K562 (cell line): ENCODE measurements around the gene VWDE. TPM values are rescaled to one million over a fixed set of nuclear protein-coding genes. Genes with fewer than 3 reads are reported as not detected.
"Not testable (repeated sequence)": the region's sequence is repeated elsewhere in the genome, so short reads cannot be mapped to it uniquely, and the experiment has no call there.

ENCODE experiments used
- ATAC-seq: fragments of 200-7000 bp; cut with Tn5 transposase; 3 replicates; pipeline ENCODE4 v1.9.1; 2020; ENCODE audit warnings: moderate library complexity
- BruUV-seq: library from RNA; stranded (reverse); fragments of 400-500 nt; replicated peaks from 2 replicates; lab custom pipeline; 2021; lab: Mats Ljungman, UMichigan
- CTCF ChIA-PET: fragments of 300-600 bp; formaldehyde crosslinking; extraction: SDS; loops from one replicate; lab custom pipeline; 2021; ENCODE audit warnings: low intra/inter-chr PET ratio; lab: Yijun Ruan, JAX
- POLR2A ChIA-PET: fragments of 300-600, 350-650 bp; sonication (Branson Sonifier 250); formaldehyde crosslinking; extraction: SDS; loops from one replicate; lab custom pipeline; 2021; ENCODE audit warnings: antibody characterized with exemption, inconsistent platforms; lab: Yijun Ruan, JAX
- DNase-seq, 4 experiments: peaks; one replicate each; pipeline versions ENCODE4 v3.0.0 to v3.0.0-alpha.2; 2011 to 2018; ENCODE audit warnings: low spot score in 3 of 4, mixed read lengths in 3 of 4; ENCODE audit errors: extremely low read depth in 1 of 4
- FAIRE-seq: peaks from 2 replicates; lab custom pipeline; 2011; peaks lifted over from hg19 to GRCh38; lab: Jason Lieb, UNC
- H2AFZ ChIP-seq: 2 replicates; pipeline ENCODE4 v1.6.0; 2011; ENCODE audit warnings: low read depth, low read length, control low read depth, inconsistent platforms
- H3K27ac ChIP-seq: fragments of 200-600 bp; 3 replicates; pipeline ENCODE4 v1.8.0; 2011; ENCODE audit warnings: low read depth, mild to moderate bottlenecking, control low read depth, inconsistent platforms, low read length, moderate library complexity, mixed read lengths; ENCODE audit errors: extremely low read depth
- H3K27me3 ChIP-seq, 2 experiments: fragments of 300-600 bp in 1 of 2; 2 replicates in 1 of 2; 3 replicates in 1 of 2; pipeline versions ENCODE4 v1.6.0 to v1.8.0; 2011; ENCODE audit warnings: inconsistent platforms in 2 of 2, low read length in 2 of 2, mild to moderate bottlenecking in 1 of 2, mixed read lengths in 1 of 2, moderate library complexity in 1 of 2; ENCODE audit not compliant: control insufficient read depth in 2 of 2, insufficient read depth in 2 of 2
- H3K36me3 ChIP-seq: fragments of 300-600 bp; 3 replicates; pipeline ENCODE4 v1.8.0; 2011; ENCODE audit warnings: mild to moderate bottlenecking, low read length, inconsistent platforms; ENCODE audit not compliant: control insufficient read depth, insufficient read depth
- H3K4me1 ChIP-seq, 2 experiments: fragments of 200-600 bp in 1 of 2; replicated peaks in 1 of 2; 2 replicates in 1 of 2; 3 replicates in 1 of 2; pipeline versions ENCODE4 v1.5.1 to v1.8.0; 2011; ENCODE audit warnings: inconsistent platforms in 2 of 2, low read length in 2 of 2, mild to moderate bottlenecking in 1 of 2, mixed read lengths in 1 of 2, moderate library complexity in 1 of 2; ENCODE audit not compliant: control insufficient read depth in 2 of 2, insufficient read depth in 2 of 2
- H3K4me2 ChIP-seq: 2 replicates; pipeline ENCODE4 v1.6.1; 2011; ENCODE audit warnings: low read length, control low read depth, inconsistent platforms, mixed read lengths; ENCODE audit not compliant: insufficient read depth
- H3K4me3 ChIP-seq: fragments of 200-600 bp; sonication (generic), shearing (Covaris generic); 2 replicates; pipeline ENCODE4 v1.5.1; 2016; ENCODE audit warnings: control low read depth, inconsistent platforms
- H3K79me2 ChIP-seq: fragments of 200-600 bp; 3 replicates; pipeline ENCODE4 v1.8.0; 2011; ENCODE audit warnings: low read length, inconsistent platforms; ENCODE audit not compliant: control insufficient read depth, insufficient read depth
- H3K9ac ChIP-seq, 2 experiments: 2 replicates each; pipeline versions ENCODE4 v1.6.0 to v1.6.1; 2011; ENCODE audit warnings: low read depth in 2 of 2, low read length in 2 of 2, control low read depth in 1 of 2, inconsistent platforms in 1 of 2, mild to moderate bottlenecking in 1 of 2, mixed read lengths in 1 of 2; ENCODE audit not compliant: insufficient read depth in 1 of 2
- H3K9me1 ChIP-seq: one replicate; pipeline ENCODE4 v1.6.0; 2011; ENCODE audit warnings: inconsistent platforms, mild to moderate bottlenecking, low read length, moderate library complexity; ENCODE audit not compliant: control insufficient read depth, insufficient read depth
- H3K9me3 ChIP-seq: replicated peaks from 2 replicates; pipeline ENCODE4 v1.5.1; 2011; ENCODE audit warnings: low read depth, low read length, inconsistent platforms; ENCODE audit not compliant: control insufficient read depth, insufficient read depth
- H4K20me1 ChIP-seq: replicated peaks from 2 replicates; pipeline ENCODE4 v1.6.1; 2011; ENCODE audit warnings: low read length, inconsistent platforms, mixed read lengths; ENCODE audit not compliant: control insufficient read depth, insufficient read depth
- BCOR ChIP-seq: fragments of 450-650 bp; IDR thresholded peaks from 2 replicates; pipeline ENCODE4 v1.6.1; 2016
- FOXA3 ChIP-seq, 2 experiments: fragments of 450-650 bp in 1 of 2; sonication (generic) in 1 of 2; formaldehyde crosslinking; IDR thresholded peaks in 1 of 2; conservative IDR thresholded peaks in 1 of 2; 2 replicates each; pipeline versions ENCODE4 v1.4.0 to v1.8.0; 2020 to 2022; ENCODE audit warnings: mild to moderate bottlenecking in 2 of 2, missing genetic modification reagents in 1 of 2
- HOMEZ ChIP-seq: fragments of 250-450 bp; sonication (Bioruptor Pico); IDR thresholded peaks from 2 replicates; pipeline ENCODE4 v1.4.0; 2020; ENCODE audit warnings: mild to moderate bottlenecking, moderate library complexity
- KDM1A ChIP-seq, 2 experiments: fragments of 450-650 bp; IDR thresholded peaks; 2 replicates each; pipeline ENCODE4 v1.6.1; 2016; ENCODE audit warnings: mild to moderate bottlenecking in 2 of 2
- RBM25 ChIP-seq: fragments of 200-400 bp; formaldehyde crosslinking; IDR thresholded peaks from 2 replicates; pipeline ENCODE4 v1.6.1; 2018; ENCODE audit warnings: low read length, low read depth, moderate library complexity; ENCODE audit not compliant: severe bottlenecking
- ZFP36 ChIP-seq: fragments of 150-350 bp; IDR thresholded peaks from 2 replicates; pipeline ENCODE4 v1.6.1; 2018; ENCODE audit warnings: low read length, low read depth; ENCODE audit not compliant: partially characterized antibody
- ZNF146 ChIP-seq: IDR thresholded peaks from one replicate; pipeline ENCODE4 v1.6.1; 2018; ENCODE audit warnings: missing compliant biosample characterization; ENCODE audit not compliant: unreplicated experiment
- WGBS: fragments of 100-300 bp; shearing (Covaris generic); methylation state at CpG from one replicate; pipeline ENCODE4 v1.1.6; 2016; ENCODE audit warnings: low coverage, mixed read lengths; ENCODE audit not compliant: insufficient coverage; ENCODE audit errors: missing lambda C conversion rate; 5-methylcytosine and 5-hydroxymethylcytosine counted together
- in situ Hi-C: fragments of 300-500 bp; cut with MboI; formaldehyde crosslinking; loops from 4 replicates; pipeline ENCODE4 v1.15.0; 2018; ENCODE audit warnings: inconsistent platforms, mixed read lengths
- intact Hi-C: fragments of 100-400 bp; cut with micrococcal nuclease; formaldehyde crosslinking; loops from 2 replicates; pipeline ENCODE4 v1.14.2; 2022
- polyA plus RNA-seq, 8 experiments: library from polyadenylated mRNA; depleted of rRNA in 4 of 8; stranded (reverse) in 5 of 8; unstranded in 3 of 8; fragments of >200 nt; fragmentation: Nextera tagmentation in 2 of 8; fragmentation: Illumina TruSeq in 1 of 8; extraction: Ambion mirVana in 2 of 8; extraction: Trizol in 1 of 8; gene quantifications; 2 replicates each; pipeline versions ENCODE4 v1.2.1 to v1.2.3, GENCODE V29; 2011 to 2014; ENCODE audit warnings: inconsistent platforms in 1 of 8, missing spikeins in 1 of 8
- total RNA-seq, 7 experiments: library from RNA; depleted of rRNA in 6 of 7; stranded (reverse); fragments of >200 nt in 6 of 7; fragmentation: Illumina TruSeq in 2 of 7; extraction: Trizol in 2 of 7; gene quantifications; 2 replicates each; pipeline versions ENCODE4 v1.2.1 to v1.2.3, GENCODE V29; 2011 to 2021; ENCODE audit warnings: low replicate concordance in 1 of 7

VWDE gene
- total and polyA plus RNA-seq, 9 of the 15 experiments (the other 6 are each of a cell fraction or from before 2014, with no cell fraction given), result 40.6 to 162 (median 95.2) TPM

GRCh38 chr7:12407652-12408051, 4.0 kb upstream of the VWDE start:
- not testable (repeated sequence) for FAIRE-seq, DNase-seq, H3K9me3 ChIP-seq, H4K20me1 ChIP-seq, H2AFZ ChIP-seq, H3K4me3 ChIP-seq, H3K4me1 ChIP-seq, H3K9ac ChIP-seq
- POLR2A ChIA-PET, result interaction anchor here (0.7 kb wide), 1 partner anchor 89 kb away, joined by 4 read pairs; no protein-coding TSS in a partner anchor
- peaks cover 36% of the 10 kb centered on the region for H3K79me2 ChIP-seq
- CTCF ChIA-PET, result interaction anchor here (1.1 kb wide), 1 partner anchor 22 kb away, joined by 3 read pairs; no protein-coding TSS in a partner anchor
- TF ChIP-seq KDM1A (IDR thresholded peaks at IDR 0.05), result peak in 1 of 2 experiments; percentile 46; a peak in 1 of 4 replicates
- TF ChIP-seq ZNF146 (CRISPR knock-in tag), result peak; percentile 87
- TF ChIP-seq BCOR, result peak; percentile 78
- TF ChIP-seq RBM25, result peak; percentile 50
- TF ChIP-seq, all 486 proteins: peak for 4; not testable (repeated sequence) for 482
- whole genome bisulfite sequencing, result 98% methylated on average over 3 of the region's 8 CpGs
- H3K9me1 ChIP-seq, ATAC-seq, H3K36me3 ChIP-seq, BruUV-seq, H3K27ac ChIP-seq, H3K27me3 ChIP-seq, in situ Hi-C loops, H3K4me2 ChIP-seq: not testable (repeated sequence)
- intact Hi-C loops, result loop anchor here (10.0 kb wide), 1 partner anchor 1623 kb away; no protein-coding TSS in a partner anchor

- no TSS peak for BruUV-seq
- Histone ChIP-seq H3K9me1 (no peaks in the 10 kb centered on the region), H3K4me3 (peak overlapping the region; percentile 67), H2AFZ (no peak overlapping the region), H3K4me1 (peaks cover 3 to 5% of the 10 kb centered on the region in 2 experiments; a peak in 3 of 5 replicates), H3K79me2 (peaks cover 89% of the 10 kb centered on the region), H3K27me3 (no peaks in the 10 kb centered on the region), H3K27ac (peak overlapping the region; percentile 97; the same call in 2 of the 3 replicates), H3K36me3 (peaks cover 17% of the 10 kb centered on the region), H3K9ac (peak overlapping the region in 1 of 2 experiments; percentile 87; a peak in 3 of 4 replicates), H3K9me3 (peaks cover 15% of the 10 kb centered on the region), H3K4me2 (peak overlapping the region; percentile 75), H4K20me1 (no peaks in the 10 kb centered on the region)
- intact Hi-C loops (loop anchor here (2.0 to 10.0 kb wide), 3 partner anchors 312 to 1618 kb away; no protein-coding TSS in a partner anchor), in situ Hi-C loops (no loop called here)
- FAIRE-seq (no peak), ATAC-seq (no peak), DNase-seq (no peak)
- CTCF ChIA-PET, result no interaction called here
- POLR2A ChIA-PET, result no interaction called here
- WGBS, result 2% methylated on average over 3 of the region's 3 CpGs
- TF ChIP-seq ZFP36 (no peak), HOMEZ (no peak), FOXA3 (CRISPR knock-in tag; conservative IDR thresholded peaks at IDR 0.05 in 1 of 2, IDR thresholded peaks at IDR 0.05 in 1 of 2) (peak in 1 of 2 experiments; percentile 59; a peak in 2 of 4 replicates)
Measured at GRCh38 chr7:12402365-12402725, 1.3 kb downstream of the VWDE start.
